ENCODE results near the gene FBXL7.

FBXL7 gene

GRCh38 chr5:15682566-15682965 is 182.6 kb downstream of the FBXL7 start:
- no peaks in the 10 kb centered on the region for H4K20me1 ChIP-seq (ENCODE audit: insufficient read depth, low read length, poor library complexity, severe bottlenecking)
- no peaks in the 10 kb centered on the region for H3K9me2 ChIP-seq (replicated peaks; ENCODE audit: low read depth, low read length)
- H3K79me2 ChIP-seq (ENCODE audit: insufficient read depth, low read length): no peaks in the 10 kb centered on the region
- H3K4me2 ChIP-seq (ENCODE audit: low read depth, low read length, poor library complexity, severe bottlenecking): no peak overlapping the region
- no peaks in the 10 kb centered on the region for H3F3A ChIP-seq (ENCODE audit: low read depth)
- no peaks in the 10 kb centered on the region for H3K4me1 ChIP-seq (ENCODE audit: insufficient read depth, low read length, poor library complexity, severe bottlenecking)
- H3K9ac ChIP-seq (ENCODE audit: low read depth, low read length, poor library complexity, severe bottlenecking): no peak overlapping the region
- H3K4me3 ChIP-seq (ENCODE audit: low read length, poor library complexity, severe bottlenecking): no peak overlapping the region
- no peaks in the 10 kb centered on the region for H3K36me3 ChIP-seq (ENCODE audit: insufficient read depth, low read length)
- H2AFZ ChIP-seq (ENCODE audit: low read length): no peak overlapping the region
- H3K9me3 ChIP-seq (ENCODE audit: insufficient read depth, low read depth, low read length): no peaks in the 10 kb centered on the region
- no peak for TF ChIP-seq CTCF (conservative IDR thresholded peaks at IDR 0.05; ENCODE audit: low read length)
- TF ChIP-seq EZH2phosphoT487 (IDR thresholded peaks at IDR 0.05; ENCODE audit: borderline replicate concordance): no peak
- no peaks in the 10 kb centered on the region for H3K27me3 ChIP-seq (ENCODE audit: insufficient read depth, low read length, poor library complexity, severe bottlenecking)

GRCh38 chr5:15683332-15683731 is 183.4 kb downstream of the FBXL7 start:
- H4K20me1 ChIP-seq (ENCODE audit: insufficient read depth, low read length, poor library complexity, severe bottlenecking): no peaks in the 10 kb centered on the region
- no peaks in the 10 kb centered on the region for H3F3A ChIP-seq (ENCODE audit: low read depth)
- TF ChIP-seq EZH2phosphoT487 (IDR thresholded peaks at IDR 0.05; ENCODE audit: borderline replicate concordance) (no peak), CTCF (conservative IDR thresholded peaks at IDR 0.05; ENCODE audit: low read length) (no peak; the same call in 1 of the 2 replicates)
- no peaks in the 10 kb centered on the region for H3K4me1 ChIP-seq (ENCODE audit: insufficient read depth, low read length, poor library complexity, severe bottlenecking)
- H3K9me2 ChIP-seq (replicated peaks; ENCODE audit: low read depth, low read length): no peaks in the 10 kb centered on the region
- no peak overlapping the region for H3K9ac ChIP-seq (ENCODE audit: low read depth, low read length, poor library complexity, severe bottlenecking)
- no peaks in the 10 kb centered on the region for H3K79me2 ChIP-seq (ENCODE audit: insufficient read depth, low read length)
- H3K27me3 ChIP-seq (ENCODE audit: insufficient read depth, low read length, poor library complexity, severe bottlenecking): no peaks in the 10 kb centered on the region
- H3K9me3 ChIP-seq (ENCODE audit: insufficient read depth, low read depth, low read length): no peaks in the 10 kb centered on the region
- no peak overlapping the region for H2AFZ ChIP-seq (ENCODE audit: low read length)
- no peak overlapping the region for H3K4me2 ChIP-seq (ENCODE audit: low read depth, low read length, poor library complexity, severe bottlenecking)
- no peaks in the 10 kb centered on the region for H3K36me3 ChIP-seq (ENCODE audit: insufficient read depth, low read length)
- H3K4me3 ChIP-seq (ENCODE audit: low read length, poor library complexity, severe bottlenecking): no peak overlapping the region

- Histone ChIP-seq H2AFZ (ENCODE audit: low read length) (no peak overlapping the region), H3K9me2 (replicated peaks; ENCODE audit: low read depth, low read length) (no peaks in the 10 kb centered on the region), H3K4me3 (ENCODE audit: low read length, poor library complexity, severe bottlenecking) (no peak overlapping the region), H3K4me2 (ENCODE audit: low read depth, low read length, poor library complexity, severe bottlenecking) (no peak overlapping the region), H3F3A (ENCODE audit: low read depth) (no peaks in the 10 kb centered on the region), H3K4me1 (ENCODE audit: insufficient read depth, low read length, poor library complexity, severe bottlenecking) (no peaks in the 10 kb centered on the region), H3K9ac (ENCODE audit: low read depth, low read length, poor library complexity, severe bottlenecking) (no peak overlapping the region), H4K20me1 (ENCODE audit: insufficient read depth, low read length, poor library complexity, severe bottlenecking) (no peaks in the 10 kb centered on the region), H3K79me2 (ENCODE audit: insufficient read depth, low read length) (no peaks in the 10 kb centered on the region), H3K9me3 (ENCODE audit: insufficient read depth, low read depth, low read length) (no peaks in the 10 kb centered on the region), H3K27me3 (ENCODE audit: insufficient read depth, low read length, poor library complexity, severe bottlenecking) (no peaks in the 10 kb centered on the region), H3K36me3 (ENCODE audit: insufficient read depth, low read length) (no peaks in the 10 kb centered on the region)
- TF ChIP-seq EZH2phosphoT487 (IDR thresholded peaks at IDR 0.05; ENCODE audit: borderline replicate concordance) (no peak), CTCF (conservative IDR thresholded peaks at IDR 0.05; ENCODE audit: low read length) (no peak)
Measured at GRCh38 chr5:15687401-15687800, 187.4 kb downstream of the FBXL7 start.
